ENCODE results near the gene RAD51AP1.

The RAD51AP1 gene

DNA sequence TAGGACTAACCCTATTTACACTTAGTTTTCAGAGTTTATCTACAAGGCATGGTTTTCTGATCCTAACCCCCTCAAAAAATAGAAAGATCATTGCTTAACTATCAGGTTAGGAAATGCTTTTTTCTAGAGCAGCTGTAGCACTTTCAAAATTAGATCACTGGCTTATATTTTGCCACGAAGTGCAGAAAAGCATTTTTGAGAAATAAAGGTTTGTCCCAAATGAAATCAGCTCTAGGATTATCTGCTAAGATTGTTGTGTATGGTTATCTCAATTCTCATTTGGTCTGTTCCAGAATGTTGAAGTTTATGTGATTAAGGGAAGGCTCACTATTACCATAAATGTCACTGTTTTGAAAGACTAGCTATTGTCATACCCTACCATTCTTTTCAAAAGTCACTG is 13.5 kb downstream of the RAD51AP1 start:
- no peak for DNase-seq

DNA sequence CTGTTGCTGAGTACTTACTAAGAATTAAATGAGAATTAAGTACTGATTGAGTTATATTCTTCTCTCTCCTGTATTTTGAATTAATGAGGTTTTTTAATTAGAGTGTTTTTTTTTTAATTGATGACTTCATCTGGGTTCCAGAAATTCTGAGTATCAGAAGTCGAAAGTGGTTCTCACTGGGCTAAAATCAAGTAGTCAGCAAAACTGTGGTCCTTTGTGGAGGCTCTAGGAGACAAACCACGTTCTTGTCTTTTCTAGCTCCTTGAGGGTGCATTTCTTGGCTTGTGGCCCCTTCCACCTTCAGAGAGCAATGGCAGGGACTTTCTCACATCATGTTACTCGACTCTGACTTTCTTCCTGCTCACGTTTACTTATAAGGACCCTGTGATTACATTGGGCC is 15.3 kb downstream of the RAD51AP1 start:
- DNase-seq: no peak

DNA sequence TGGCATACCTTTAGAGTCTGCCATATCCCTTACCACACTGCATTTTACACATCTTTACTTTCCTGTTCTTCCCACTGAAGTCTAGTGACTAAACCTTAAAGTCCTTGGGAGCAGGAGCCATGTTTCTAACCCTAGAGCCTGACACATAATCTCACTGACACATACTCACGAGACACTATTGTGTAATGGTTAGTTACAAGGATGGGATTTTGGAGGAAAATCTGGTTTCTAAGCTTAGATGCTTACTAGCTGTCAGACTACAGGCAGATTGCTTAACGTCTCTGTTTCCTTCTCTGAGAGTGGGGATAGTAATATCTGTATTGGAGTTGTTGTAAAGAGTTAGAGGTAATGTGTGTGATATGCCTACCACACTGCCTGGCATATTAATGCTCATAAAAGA is 17.1 kb downstream of the RAD51AP1 start:
- no peak for DNase-seq

DNA sequence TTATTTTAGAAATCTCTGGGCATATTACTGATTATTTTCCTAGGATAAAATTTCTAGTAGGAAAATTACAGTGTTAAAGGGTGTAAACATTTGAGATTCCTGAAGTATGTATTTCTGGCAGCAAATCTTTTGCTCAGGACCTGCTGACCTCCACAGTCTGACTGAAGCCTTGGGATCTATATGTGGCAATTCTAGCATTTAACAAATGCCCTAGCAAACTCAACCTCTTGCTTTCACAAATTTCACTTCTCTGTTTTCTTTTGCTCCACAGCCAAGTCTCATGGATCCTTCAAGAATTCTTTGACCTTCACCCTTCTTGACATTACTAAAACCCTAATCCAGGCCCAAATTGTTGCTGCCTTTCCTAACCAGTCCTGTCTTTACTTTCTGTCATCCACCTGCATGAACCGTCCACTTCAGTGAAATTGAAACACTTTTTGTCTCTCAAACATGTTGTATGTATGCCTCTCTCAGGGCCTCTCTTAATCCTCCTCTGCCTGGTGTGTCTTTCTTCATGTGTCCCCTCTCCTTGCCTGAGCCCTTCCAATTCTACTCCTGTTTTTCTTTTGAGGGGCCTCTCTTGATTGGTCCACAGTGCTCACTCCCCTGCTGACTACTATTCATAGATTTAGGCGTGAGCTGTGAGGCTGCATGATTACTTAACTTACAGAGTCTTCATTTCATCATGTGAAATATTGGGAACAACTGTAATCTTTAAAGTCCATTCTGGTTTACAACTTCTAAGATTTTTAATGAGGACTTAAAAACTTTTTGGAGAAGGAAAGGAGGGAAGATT is 18.2 kb downstream of the RAD51AP1 start:
- DNase-seq: no peak

DNA sequence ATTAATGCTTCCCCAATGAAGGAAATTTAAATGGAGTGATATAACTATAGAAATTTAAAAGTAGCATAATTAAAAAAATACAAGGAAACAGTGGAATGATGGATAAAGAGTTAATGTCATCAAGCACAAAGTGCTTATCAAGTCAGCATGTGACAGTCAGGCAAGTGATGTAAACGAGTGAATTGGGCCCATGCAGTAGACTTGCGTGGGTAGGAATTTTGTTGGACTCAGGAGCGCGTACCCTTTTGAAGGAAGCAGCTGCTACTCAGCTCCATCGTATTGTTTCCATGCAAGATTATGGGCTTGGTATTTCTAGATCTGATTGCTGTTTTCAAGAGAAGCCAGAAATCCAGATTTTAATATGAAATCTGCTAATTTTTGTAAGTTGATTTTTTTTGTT is 18.9 kb downstream of the RAD51AP1 start:
- DNase-seq: no peak

DNA sequence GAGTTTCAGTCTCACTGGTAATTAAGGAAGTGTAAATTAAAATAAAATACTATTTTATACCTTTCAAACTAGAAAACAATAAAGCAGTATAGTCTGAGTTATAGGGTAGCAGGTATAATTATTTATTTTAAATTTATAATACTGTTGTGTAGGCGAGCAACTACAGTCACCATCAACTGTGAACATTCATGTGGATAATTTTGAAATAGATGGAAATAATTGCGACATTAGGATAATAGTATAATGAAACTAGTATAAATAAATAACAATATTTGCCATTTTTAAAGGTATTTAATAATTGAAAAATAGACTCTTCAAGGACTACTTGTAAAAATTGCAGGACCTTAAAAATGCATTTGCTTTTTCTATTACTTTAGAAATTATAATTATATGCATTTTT is 19.5 kb downstream of the RAD51AP1 start:
- no peak for DNase-seq

DNA sequence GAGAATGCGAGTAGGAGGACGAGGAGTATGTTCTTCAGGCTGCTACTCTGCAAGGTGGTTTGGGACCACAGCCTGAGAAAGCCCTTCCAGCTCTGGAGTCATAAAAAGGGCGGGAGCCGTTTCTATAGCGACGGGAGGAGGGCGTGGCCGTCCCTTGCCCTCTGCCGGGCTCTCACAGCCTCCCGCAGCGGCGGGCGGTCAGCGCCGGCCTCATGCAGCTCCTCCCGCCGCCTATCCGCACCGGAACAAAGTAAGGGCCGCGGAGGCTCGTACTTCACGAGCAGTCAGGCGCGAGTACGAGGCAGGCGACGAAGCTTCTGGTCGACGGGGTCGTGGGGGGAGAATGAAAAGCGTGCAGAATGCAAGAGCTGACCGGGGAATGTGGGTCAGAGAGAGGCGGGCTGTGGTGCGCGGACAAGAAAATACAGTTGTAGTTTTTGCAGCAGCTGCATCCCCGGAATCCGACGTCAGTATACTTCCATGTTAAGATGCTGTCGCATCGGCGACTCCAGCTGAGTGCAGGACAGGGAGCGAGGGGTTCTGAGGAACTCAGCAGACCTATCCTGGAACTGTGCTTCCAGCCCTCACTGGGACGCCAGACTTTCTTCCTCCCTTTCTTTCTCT is 23.5 kb downstream of the RAD51AP1 start, which contains the start of gene DYRK4:
TSS of gene DYRK4 (plus strand) at position 175 of the 624 bp plus-strand sequence. CDS start at position 213, 38 bp downstream.
- DNase-seq: no peak

DNA sequence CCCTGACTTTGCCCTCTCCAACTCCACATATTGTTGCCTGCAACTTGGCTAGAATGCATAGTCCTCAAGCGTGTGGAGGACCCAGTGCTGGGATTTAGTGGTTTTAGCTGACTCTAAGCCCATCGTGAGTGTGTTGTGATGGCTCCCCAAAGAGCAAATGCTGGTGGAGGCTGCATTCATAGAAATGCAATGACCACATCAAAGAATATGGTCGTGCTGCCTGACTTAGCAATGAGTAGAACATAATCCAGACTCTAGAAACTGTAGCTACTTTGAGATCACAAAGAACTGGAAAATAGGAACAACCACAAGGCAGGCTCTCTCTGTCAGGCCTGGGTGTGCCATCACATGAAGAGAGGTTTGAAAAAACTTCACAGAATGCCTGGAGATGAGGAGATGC is 24.6 kb downstream of the RAD51AP1 start:
- no peak for DNase-seq

DNA sequence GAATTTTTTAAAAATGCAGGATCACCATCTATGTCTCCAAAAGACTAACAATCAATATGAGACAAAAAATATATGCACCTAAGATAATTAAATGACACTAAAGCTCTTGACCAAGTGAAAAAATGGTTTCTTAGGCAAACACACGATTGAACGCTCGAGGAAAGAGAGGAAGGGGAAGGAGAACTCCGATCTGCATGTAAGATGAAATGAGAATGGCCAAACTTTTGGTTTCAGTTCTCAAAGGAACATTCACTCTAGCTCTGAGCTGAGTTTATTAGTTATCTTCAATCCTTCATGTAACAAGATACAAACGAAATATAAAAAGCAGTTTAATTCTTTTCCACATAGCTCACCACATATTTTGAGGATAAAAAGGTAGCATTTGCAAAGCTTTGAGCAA is 26.1 kb downstream of the RAD51AP1 start:
- no peak for DNase-seq

DNA sequence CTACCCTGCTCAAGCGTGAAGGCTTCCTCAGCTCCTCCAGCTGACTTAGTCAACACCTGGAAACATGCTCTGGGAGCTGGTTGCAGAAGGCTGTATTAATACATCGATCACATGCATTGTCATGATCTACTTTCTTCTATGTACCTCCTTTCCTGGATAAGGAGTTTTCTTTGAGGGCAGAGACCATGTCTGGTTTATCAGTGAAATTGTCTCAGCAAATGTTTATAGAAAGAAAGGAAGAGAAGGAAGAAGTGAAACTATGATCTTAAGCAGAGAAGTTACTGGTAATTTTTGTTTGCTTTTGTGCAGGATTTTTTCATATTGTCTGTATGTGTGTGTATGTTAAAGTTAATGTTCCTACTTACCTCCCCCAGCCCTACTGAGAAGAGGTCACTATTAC is 27.8 kb downstream of the RAD51AP1 start:
- no peak for DNase-seq

DNA sequence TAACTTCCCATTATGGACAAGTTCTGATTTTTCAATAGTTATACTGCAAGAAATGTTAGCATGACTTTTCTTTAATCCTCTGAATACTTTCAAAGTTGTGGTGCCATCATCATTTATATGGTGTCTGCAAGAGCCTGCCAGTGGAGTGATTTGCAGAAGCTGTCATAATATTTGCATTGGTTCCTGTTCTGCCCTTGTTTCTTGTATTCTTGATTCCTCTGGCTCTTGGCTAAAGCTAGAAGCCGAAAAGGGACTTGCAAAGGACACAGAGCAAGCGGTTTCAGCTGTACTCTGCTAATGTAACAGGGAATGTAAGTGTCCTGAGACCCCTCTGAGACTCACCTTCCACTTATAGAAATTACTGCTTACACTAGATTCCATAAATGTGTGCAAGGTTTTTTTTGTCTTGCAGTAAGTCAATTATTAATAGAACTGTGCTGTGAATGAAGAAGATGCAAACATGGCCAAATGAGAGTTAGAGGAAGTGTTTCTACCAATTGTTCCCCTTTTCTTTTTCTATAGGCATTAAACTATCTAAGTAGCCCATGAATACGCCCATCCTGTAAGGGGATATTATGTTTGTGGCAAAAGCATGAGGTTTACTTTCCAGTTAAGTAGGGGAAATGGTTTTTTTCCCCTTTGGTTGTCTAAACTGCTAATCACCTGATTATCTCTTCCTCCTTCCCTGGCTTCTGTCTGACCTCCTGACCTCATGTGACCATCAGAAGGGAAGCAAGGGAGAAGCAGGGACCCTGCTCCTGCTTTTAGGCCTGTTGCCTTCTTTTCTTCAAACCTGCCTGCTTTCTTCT is 28.6 kb downstream of the RAD51AP1 start:
- DNase-seq: no peak

DNA sequence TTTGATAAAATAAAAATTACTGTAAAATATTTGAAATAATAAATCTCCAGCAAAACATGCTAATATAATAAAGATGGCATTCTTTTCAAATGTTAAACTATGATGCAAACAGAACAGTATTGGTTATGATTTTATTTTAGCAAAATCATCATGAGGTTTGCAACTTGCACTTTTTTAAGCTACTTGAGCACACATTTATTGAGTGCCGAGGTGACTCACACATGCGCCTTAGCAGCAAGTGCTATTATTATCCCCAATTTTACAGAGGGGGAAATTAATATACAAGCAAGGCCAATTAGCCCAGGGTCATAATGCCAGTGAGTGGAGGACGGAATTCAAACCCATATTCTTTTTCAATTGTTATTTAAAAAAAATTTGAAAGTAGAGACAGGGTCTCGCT is 30.6 kb downstream of the RAD51AP1 start:
- DNase-seq: no peak

DNA sequence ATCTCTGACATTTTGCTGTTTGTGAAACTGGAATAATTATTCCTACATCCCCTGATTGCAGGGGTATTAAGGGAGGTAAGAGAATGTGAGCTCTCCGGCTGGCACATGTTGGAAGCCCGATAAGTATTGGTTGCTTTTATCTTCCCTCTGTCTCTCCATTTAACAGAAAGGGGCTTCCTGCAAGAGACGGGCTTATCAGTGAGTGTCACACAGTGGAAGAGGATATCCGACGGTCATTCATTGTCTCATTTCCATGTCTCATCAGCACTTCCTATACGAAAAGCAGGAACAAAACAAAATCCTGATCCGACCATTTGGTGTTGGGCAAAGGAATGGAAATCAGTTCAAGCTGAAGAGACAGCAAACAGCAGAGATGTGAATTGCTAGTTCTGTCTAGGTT is 34.0 kb downstream of the RAD51AP1 start:
- no peak for DNase-seq

DNA sequence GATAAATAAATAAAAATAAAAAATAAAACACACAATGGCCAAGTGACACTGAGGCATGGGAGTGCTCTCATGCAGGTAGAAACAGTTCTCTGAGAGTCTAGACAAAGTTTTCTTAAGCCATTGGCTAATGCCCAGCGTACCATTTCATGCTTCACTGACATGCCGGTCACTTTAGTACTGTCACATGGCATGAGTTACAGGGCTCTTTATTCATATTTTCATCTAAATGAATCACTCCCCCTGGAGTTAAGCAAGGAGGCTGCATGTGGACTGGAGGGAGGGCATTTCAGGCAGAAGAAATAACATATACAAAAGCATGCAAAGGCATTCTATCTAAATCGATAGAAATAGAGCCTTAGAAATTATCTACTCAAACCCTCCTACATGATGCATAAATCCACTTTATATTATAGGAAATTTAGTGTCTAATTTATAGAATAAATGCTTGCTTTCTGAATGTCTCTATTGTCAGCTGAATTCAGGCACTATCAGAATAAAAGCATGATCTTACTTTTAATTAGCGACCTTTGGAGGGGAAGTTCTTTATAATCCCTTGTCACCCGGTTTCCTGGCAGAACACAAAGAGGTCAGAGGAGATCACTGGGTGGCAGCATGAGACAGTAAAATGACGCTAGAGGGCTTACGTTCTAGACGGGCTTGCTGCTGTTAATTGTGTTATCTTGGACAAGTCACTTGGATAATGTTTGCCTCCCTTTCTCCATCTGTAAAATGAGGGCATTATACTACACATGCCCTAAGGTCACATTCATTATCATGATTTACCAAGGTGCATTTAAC is 40.8 kb downstream of the RAD51AP1 start:
- DNase-seq: no peak

DNA sequence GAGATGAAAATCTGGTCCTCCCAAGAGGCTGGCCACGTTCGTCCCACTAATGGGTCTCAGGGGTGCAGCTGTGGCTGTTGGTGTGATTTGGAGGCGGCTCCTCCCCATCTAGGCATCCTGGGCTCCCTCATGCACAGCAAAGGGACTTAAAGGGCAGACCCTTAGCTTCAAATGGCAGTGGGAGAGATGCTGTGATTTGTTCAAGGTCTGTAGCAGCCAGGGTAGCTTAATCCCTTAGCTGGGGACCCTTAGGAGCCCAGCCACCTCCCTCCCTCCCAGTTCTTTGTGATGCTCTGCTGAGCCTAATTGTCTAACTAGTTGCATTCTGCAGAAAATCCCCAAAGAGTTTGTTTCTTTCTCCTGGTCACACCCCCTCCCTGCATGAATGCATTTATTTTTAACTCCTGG is 41.6 kb downstream of the RAD51AP1 start:
- DNase-seq: no peak

DNA sequence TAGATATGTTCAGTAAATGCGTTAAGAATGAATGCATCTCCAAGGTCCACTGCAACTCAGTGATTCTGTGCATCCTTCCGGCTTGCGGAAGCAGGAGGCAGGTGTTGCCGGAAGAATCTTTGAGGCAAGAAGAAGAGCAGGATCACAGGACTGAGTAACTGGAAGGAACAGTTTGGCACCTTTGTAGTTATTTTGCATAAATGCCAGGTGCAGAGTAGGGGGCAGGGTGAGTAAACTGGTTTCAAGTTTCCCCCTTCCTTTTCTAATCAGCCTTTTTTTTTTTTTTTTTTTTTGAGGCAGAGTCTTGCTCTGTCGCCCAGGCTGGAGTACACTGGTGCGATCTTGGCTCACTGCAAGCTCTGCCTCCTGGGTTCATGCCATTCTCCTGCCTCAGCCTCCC is 45.6 kb downstream of the RAD51AP1 start:
- DNase-seq: no peak

DNA sequence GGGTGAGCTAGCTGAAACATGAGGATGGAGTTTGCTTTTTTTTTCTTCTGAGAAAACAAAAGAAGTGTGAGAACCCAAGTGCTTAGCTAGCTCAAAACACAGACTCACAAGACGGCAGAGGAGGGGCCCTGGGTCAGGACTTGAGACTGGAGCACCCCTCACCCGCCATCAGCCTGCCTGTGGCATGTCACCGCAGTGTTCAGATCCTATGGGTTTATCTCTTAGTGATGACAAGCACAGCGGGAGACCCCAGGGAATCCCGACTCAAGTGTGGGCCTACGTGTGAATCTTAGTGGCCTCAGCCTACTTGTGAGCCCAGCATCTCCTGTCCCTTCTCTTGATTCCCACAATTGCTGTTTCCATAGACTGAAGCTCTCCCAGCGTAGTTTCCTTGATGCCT is 46.2 kb downstream of the RAD51AP1 start:
- DNase-seq: no peak

DNA sequence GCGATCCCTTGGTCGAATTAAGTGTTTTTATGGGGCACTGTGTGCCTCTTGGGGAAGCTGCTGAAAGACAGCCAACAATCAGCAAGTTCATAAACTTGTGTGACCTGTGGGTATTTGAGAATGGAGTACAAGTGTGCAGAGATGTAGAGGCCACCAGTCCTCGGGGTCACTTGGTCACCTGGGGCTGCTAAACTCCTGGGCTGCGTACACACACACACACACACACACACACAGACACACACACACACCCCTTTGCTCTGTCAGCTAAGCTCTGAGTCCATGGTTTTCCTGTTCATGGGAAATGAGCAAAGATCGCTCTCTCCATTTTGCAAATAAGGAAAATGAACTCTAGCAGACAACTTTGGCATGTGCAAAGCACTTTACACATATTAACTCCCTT is 47.8 kb downstream of the RAD51AP1 start:
- no peak for DNase-seq

DNA sequence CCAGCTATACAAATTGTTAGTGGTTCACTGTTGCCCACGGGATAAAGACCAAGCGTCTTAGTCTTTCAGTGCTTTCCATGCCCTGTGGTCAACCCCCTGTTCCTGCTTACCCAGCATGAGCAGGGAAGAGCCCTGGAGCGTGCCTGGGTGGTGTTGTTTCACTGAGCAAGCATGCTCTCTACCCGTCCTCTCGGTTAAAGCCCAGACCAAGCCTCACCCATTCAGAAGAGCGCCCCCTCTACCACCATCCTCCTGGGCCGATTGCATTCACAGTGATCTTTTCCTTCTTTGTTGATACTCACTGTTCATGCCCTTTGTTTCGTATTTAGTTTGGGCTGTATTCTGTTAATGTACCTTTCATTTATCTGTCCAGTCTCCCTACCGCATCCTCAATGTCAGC is 48.4 kb downstream of the RAD51AP1 start:
- no peak for DNase-seq

DNA sequence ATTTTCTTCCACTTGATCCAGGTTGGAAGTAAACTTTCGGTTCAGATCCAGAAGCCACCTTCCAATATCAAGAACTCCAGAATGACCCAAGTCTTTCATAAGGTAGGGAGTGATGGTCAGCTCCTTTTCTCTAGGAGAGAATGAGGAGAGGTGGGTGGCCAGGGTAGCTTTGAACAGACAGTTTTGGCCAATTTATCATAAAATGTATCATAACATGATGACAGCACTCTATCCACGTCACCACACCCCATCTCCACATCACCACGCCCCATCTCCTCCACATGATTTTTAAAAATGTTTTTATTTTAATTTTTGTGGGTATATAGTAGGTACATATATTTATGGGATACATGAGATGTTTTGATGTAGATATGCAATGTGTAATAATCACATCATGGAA is 50.2 kb downstream of the RAD51AP1 start:
- no peak for DNase-seq

DNA sequence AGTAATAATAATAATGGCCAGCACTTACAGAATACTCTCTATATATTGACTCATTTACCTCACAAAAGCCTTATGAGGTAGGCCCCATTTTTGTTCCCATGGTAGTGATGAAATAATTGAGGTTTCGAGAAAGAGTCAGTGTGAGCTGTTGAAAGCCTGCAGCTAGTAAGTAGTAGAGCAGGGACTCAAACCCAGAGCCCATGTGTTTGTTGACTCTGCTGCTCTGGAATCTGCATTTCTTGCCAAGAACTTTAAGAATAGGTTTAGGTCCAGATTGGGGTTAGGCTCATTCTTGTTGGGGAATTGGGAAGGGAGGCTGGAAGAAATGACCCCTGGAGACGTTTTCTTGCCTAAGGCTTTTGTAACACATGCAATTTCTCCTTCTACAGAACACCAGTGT is 51.3 kb downstream of the RAD51AP1 start:
- DNase-seq: no peak

DNA sequence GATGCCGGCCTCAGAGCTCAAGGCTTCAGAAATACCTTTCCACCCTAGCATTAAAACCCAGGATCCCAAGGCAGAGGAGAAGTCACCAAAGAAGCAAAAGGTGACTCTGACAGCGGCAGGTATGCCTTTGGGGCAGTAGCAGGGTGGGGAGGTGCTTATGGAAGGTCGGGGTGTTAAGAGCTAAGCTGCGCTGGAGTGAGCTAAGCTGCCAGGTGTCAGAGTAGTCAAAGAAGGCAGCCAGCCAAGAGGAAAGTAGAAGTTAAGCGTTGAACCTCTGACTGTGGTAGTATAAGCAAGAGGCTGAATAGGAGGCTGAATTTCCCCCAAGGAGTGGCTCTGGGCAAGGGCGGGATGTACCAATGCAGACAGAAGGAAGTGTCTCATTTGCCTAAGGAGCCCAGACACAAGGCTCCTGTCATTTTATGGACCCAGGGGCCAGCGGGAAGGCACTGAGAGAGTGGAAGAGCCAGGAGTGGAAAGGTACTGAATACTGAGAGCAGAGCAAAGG is 52.5 kb downstream of the RAD51AP1 start:
- no peak for DNase-seq

DNA sequence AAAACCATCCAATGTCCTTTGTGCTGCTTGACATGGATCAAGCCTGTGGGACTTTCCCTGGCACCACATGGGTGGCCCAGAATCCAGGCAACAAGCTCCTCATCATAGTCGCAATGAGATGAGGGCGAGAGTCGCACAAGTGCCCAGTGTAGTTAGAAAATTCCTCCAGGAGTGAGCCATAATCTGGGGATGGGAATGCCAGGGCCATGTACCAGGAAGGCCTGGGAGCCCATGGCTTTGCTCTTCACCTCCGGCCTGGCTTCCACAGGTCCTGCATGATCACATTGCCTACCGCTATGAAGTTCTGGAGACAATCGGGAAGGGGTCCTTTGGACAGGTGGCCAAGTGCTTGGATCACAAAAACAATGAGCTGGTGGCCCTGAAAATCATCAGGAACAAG is 57.2 kb downstream of the RAD51AP1 start:
- DNase-seq: no peak

Data from NCI-H345 (cell line).